WI38 (cell line): Measurements from ENCODE around the gene INPP5F.

Source experiments
- H3K4me3 ChIP-seq: 2 replicates; pipeline ENCODE4 v1.5.1; 2011; ENCODE audit warnings: low read depth, mild to moderate bottlenecking, control low read depth, low read length
- TF ChIP-seq, protein P1 (sequence below): IDR thresholded peaks from 2 replicates; pipeline ENCODE4 v1.5.1; 2012; ENCODE audit warnings: low read depth, mild to moderate bottlenecking, control low read depth, low read length

INPP5F gene

DNA sequence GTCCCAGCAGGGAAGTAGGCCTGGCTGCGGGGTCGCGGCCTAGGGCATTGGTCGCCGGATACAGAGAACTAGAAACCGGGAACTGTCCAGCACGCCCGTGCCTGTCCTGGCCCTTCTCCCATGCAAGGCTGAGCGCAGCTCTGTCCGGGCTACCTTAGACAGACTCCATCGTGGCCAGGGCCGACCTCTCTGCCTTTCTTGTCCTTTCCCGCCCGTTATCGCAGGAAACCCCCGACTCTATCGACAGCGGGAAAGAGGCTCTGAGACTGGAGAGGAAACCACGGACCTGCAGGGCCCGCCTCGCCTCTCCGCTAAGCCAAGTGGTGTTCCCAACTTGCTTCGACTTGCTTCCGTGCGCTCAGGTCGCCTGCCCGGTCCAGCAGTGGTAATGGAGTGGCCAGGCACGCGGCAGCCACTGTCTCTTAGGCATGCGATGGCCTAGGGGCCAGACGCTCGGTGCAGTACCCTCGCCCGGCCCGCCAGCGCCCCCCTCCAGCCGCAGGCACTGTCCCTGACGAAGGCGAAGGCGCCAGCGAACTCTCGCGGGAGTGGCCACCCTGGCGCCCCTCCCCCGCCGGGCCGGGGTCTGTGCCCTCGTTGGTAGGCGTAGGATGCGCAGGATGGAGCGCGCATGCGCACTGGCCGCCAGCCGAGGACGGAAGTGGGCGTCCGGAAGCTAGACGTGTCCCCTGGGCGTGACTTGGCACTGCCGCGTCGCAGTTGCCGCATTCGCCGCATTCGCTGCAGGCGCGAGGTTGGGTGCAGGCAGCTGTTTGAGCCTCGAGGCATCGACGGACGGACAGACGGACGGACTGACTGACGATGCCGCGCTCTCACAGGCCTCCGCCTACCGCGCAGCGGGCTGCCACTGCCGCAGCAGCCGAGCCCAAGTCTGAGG, 92.4 kb downstream of the INPP5F start:
- no peak overlapping the region for H3K4me3 ChIP-seq

DNA sequence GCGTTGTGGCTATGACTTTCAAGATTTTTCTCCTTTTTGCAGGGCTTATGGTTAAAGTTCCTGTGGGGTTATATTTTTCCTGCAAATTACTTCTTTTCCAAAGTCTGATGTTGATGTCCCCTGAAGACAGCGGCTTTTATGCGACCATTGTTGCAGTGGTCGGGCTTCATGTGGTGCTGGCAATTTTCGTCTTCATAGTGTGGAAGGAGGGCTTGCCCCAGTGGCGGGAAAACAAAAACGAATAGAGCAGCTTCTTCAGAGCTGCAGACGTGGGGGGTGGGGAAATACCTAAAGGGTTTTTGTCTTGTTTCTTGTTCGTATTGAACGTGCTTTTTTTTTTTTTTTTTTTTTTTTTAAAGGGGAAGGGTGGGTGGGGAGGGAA, 93.0 kb downstream of the INPP5F start:
- H3K4me3 ChIP-seq: no peak overlapping the region
- TF ChIP-seq, protein P1, sequence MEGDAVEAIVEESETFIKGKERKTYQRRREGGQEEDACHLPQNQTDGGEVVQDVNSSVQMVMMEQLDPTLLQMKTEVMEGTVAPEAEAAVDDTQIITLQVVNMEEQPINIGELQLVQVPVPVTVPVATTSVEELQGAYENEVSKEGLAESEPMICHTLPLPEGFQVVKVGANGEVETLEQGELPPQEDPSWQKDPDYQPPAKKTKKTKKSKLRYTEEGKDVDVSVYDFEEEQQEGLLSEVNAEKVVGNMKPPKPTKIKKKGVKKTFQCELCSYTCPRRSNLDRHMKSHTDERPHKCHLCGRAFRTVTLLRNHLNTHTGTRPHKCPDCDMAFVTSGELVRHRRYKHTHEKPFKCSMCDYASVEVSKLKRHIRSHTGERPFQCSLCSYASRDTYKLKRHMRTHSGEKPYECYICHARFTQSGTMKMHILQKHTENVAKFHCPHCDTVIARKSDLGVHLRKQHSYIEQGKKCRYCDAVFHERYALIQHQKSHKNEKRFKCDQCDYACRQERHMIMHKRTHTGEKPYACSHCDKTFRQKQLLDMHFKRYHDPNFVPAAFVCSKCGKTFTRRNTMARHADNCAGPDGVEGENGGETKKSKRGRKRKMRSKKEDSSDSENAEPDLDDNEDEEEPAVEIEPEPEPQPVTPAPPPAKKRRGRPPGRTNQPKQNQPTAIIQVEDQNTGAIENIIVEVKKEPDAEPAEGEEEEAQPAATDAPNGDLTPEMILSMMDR: no peak

More for the DNA sequence above, 92.4 kb downstream of the INPP5F start:
- TF ChIP-seq, protein P1: no peak

DNA sequence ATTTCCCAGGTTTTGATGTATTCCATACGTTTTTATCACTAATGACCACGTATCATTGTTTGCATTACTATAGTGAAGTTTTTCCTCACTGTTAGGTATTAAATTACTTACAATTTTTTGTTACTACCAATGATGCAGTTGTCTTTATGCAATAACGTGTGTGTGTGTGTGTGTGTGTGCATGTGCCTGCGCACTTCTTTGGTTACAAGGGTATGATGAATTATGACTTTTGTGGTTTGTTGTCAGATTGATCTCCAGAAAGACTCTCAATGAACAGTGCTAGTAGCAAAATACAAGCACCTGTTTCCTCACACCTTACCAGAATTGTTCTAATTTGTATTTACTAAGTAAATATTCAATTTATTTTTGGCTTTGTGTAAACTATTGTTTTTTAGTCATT, 95.3 kb downstream of the INPP5F start:
- TF ChIP-seq, protein P1: no peak
- no peak overlapping the region for H3K4me3 ChIP-seq

DNA sequence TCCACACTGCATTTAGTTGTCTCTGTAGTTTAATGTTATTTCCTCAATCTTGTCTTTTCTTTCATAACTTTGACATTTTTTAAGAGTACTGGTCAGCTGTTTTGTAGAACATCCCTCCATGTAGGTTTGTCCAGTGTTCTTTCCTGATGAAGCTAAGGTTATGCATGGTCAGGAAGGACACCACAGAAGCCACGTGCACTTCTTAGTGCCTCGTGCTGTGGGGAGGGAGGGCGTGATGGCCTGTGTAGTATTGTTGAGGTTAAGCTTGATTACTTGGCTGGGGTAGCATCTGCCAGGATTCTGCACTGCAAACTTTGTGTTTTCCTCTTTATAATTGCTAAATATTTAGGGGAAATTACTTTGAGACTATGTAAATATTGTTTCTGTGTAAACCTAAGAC, 98.4 kb downstream of the INPP5F start:
- TF ChIP-seq, protein P1: no peak
- H3K4me3 ChIP-seq: no peak overlapping the region

DNA sequence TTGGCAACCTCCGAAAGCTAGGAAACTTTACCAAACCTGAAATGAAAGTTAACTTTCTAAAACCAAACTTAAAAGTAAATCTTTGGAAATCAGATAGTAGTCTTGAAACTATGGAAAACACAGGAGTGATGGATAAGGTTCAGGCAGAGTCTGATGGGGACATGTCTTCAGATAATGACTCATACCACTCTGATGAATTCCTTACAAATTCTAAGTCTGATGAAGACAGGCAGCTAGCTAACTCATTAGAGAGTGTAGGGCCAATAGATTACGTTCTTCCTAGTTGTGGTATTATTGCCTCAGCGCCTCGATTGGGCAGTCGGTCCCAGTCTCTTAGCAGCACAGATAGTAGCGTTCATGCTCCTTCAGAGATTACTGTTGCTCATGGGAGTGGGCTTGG, 100.9 kb downstream of the INPP5F start:
- no peak overlapping the region for H3K4me3 ChIP-seq
- TF ChIP-seq, protein P1: no peak

DNA sequence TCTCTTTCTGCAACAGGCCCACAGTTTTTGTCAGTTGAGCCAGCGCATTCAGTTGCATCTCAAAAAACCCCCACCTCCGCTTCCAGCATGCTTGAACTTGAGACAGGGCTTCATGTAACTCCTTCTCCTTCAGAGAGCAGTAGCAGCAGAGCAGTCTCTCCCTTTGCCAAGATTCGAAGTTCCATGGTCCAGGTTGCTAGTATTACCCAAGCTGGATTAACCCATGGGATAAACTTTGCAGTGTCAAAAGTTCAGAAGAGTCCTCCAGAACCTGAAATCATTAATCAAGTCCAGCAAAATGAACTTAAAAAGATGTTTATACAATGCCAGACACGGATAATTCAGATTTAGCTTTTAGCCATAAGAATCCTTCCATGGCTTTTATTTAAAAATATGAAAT, 101.6 kb downstream of the INPP5F start:
- TF ChIP-seq, protein P1: no peak

DNA sequence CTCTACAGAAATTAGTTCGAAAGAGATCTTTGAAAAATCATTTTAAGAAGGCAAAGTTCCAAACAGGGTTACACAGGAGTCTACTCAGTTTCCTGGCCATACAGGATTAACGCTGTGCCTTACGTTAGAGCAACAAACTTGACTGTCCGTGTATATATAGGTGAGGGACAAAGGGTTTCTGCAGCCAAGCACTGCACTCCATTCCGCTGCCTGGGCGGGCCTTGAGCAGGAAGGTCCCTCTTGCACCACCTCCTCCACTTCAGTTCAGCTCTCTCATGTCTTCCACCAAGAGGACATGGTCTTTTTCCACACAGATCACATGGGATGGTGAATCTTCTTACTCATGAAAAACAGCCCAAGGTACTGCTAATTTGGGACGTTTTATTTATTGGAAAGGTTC, 103.6 kb downstream of the INPP5F start:
- H3K4me3 ChIP-seq: no peak overlapping the region
- TF ChIP-seq, protein P1: no peak

More for the DNA sequence above, 101.6 kb downstream of the INPP5F start:
- H3K4me3 ChIP-seq: no peak overlapping the region
